Regular cardiac myocyte (primary cell): ENCODE data around the gene FAM120C. TPM values are rescaled to one million over a fixed set of nuclear protein-coding genes. Genes with fewer than 3 reads are reported as not detected.

Source experiments
- total RNA-seq: library from RNA; depleted of rRNA; stranded (reverse); fragments of >200 nt; gene quantifications from 2 replicates; pipeline ENCODE4 v1.2.3, GENCODE V29; 2014

FAM120C gene
- 3.7 and 4.4 TPM in 2 replicates for total RNA-seq

GRCh38 chrX:54182864-54183613 lies at the start of gene FAM120C:
Gene FAM120C, minus strand, starts transcription at chrX:54183254. Its CDS starts 56 bp downstream, at chrX:54183198.

GRCh38 chrX:54044126-54044876 lies 138.8 kb downstream of the FAM120C start, which contains the start of gene PHF8:
Gene PHF8, minus strand, starts transcription at chrX:54044473. Its CDS starts 1,745 bp downstream, at chrX:54042728.

Other genes starting within 250 kb of the FAM120C start
- gene PHF8, start 138.8 kb downstream of the FAM120C start, total RNA-seq: 11.0 and 12.3 TPM in 2 replicates
- 0.38 and 1.1 TPM in 2 replicates for gene WNK3, start 174.8 kb upstream of the FAM120C start, total RNA-seq